HG03469 (cell line): ENCODE measurements around the gene CHRNB2.

Source experiments
- ATAC-seq: cut with Tn5 transposase; IDR thresholded peaks from one replicate; pipeline ENCODE4 v1.9.1; 2021; ENCODE audit warnings: mild to moderate bottlenecking, moderate library complexity, moderate number of reproducible peaks; ENCODE audit not compliant: unreplicated experiment

Gene CHRNB2

DNA sequence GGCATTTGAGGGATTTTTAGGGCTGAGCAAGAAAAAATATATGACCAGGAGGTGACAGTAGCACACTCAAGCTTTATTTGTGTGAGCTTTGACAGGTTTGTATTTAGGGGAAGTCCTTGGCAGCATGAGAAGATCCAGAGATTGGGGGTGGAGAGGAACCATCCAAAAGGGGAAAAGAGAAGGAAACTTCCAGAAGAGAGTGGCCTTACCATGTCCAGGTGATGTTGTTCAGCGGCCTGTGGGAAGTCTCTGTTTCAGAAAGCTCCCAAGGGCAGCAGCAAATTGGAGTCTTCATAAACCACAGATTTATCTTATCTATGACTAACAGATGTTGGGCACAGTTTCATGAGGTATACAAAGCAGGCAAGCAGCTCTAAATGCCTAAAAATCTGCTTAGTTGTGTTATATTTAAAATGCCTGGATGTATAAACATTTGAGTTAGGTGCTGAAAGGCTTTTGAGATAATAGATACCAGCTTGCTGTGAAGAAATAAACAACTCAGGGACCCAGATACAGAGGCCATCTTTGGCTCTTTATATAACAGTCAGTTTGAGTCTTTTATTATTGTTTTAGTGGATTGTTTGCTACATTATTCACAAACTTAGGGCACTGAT is 61.6 kb downstream of the CHRNB2 start:
- ATAC-seq, result no peak
